HG03097 (cell line): Measurements from ENCODE around the gene PEX6.
A peak's percentile ranks its signal among the peaks of the same experiment; 100 is the strongest.

Experiments used
- ATAC-seq: cut with Tn5 transposase; IDR thresholded peaks from one replicate; pipeline ENCODE4 v1.9.1; 2021; ENCODE audit not compliant: unreplicated experiment, low FRiP score

Gene PEX6

GRCh38 chr6:42937548-42938427 lies 41.2 kb downstream of the PEX6 start:
- no peak for ATAC-seq

- ATAC-seq, result no peak
These were observed 42.6 kb downstream of the PEX6 start for GRCh38 chr6:42936398-42936797.

GRCh38 chr6:42935322-42935721 lies 43.7 kb downstream of the PEX6 start:
- no peak for ATAC-seq

GRCh38 chr6:42933205-42933604 lies 45.8 kb downstream of the PEX6 start:
- no peak for ATAC-seq

- ATAC-seq, result no peak
These were observed 46.6 kb downstream of the PEX6 start for GRCh38 chr6:42932412-42932811.

- ATAC-seq, result peak; percentile 51
These were observed 49.1 kb downstream of the PEX6 start for GRCh38 chr6:42929821-42930360.

GRCh38 chr6:42928986-42929820 lies 49.8 kb downstream of the PEX6 start, which contains the start of gene CNPY3:
CNPY3 (plus strand) TSS chr6:42929480; CDS start chr6:42929571, 91 bp downstream.
- peak; percentile 70 for ATAC-seq

- ATAC-seq, result no peak
These were observed 53.6 kb downstream of the PEX6 start for GRCh38 chr6:42925248-42925857.

GRCh38 chr6:42923666-42924065 lies 55.3 kb downstream of the PEX6 start:
- no peak for ATAC-seq

GRCh38 chr6:42921801-42922200 lies 57.2 kb downstream of the PEX6 start:
- ATAC-seq, result no peak

- no peak for ATAC-seq
These were observed 62.7 kb downstream of the PEX6 start for GRCh38 chr6:42916288-42916687.

GRCh38 chr6:42915732-42916131 lies 63.2 kb downstream of the PEX6 start, which contains the start of gene PTCRA:
PTCRA (plus strand) TSS chr6:42916053; CDS start chr6:42916070, 17 bp downstream.
- no peak for ATAC-seq

GRCh38 chr6:42914546-42914945 lies 64.4 kb downstream of the PEX6 start:
- no peak for ATAC-seq
